Measurements from ENCODE around the gene TRAM2.

The TRAM2 gene

GRCh38 chr6:52524918-52525317, 51.9 kb downstream of the TRAM2 start:
- no peak for FAIRE-seq

- FAIRE-seq: no peak
Measured at GRCh38 chr6:52523378-52524142, 53.3 kb downstream of the TRAM2 start.

- no peak for FAIRE-seq
Measured at GRCh38 chr6:52522655-52523054, 54.2 kb downstream of the TRAM2 start.

GRCh38 chr6:52522151-52522626, 54.7 kb downstream of the TRAM2 start:
- peak; percentile 47 for FAIRE-seq

GRCh38 chr6:52519618-52520017, 57.2 kb downstream of the TRAM2 start:
- no peak for FAIRE-seq

GRCh38 chr6:52518279-52518945, 58.4 kb downstream of the TRAM2 start:
- FAIRE-seq: no peak

GRCh38 chr6:52517502-52518278, 59.2 kb downstream of the TRAM2 start:
- peak; percentile 98 for FAIRE-seq

- FAIRE-seq: no peak
Measured at GRCh38 chr6:52516943-52517342, 59.9 kb downstream of the TRAM2 start.

GRCh38 chr6:52516269-52516668, 60.6 kb downstream of the TRAM2 start:
- no peak for FAIRE-seq

- FAIRE-seq: peak; percentile 96
Measured at GRCh38 chr6:52515219-52515960, 61.5 kb downstream of the TRAM2 start.

GRCh38 chr6:52514514-52514913, 62.3 kb downstream of the TRAM2 start:
- FAIRE-seq: no peak

- no peak for FAIRE-seq
Measured at GRCh38 chr6:52513896-52514295, 63.0 kb downstream of the TRAM2 start.

GRCh38 chr6:52513464-52513863, 63.4 kb downstream of the TRAM2 start:
- FAIRE-seq: no peak

- no peak for FAIRE-seq
Measured at GRCh38 chr6:52512199-52512598, 64.7 kb downstream of the TRAM2 start.

- no peak for FAIRE-seq
Measured at GRCh38 chr6:52511572-52512151, 65.2 kb downstream of the TRAM2 start.

- FAIRE-seq: no peak
Measured at GRCh38 chr6:52511163-52511562, 65.7 kb downstream of the TRAM2 start.

- no peak for FAIRE-seq
Measured at GRCh38 chr6:52510213-52510562, 66.7 kb downstream of the TRAM2 start.

GRCh38 chr6:52509281-52510212, 67.3 kb downstream of the TRAM2 start:
- FAIRE-seq: no peak

- FAIRE-seq: no peak
Measured at GRCh38 chr6:52508261-52508739, 68.6 kb downstream of the TRAM2 start.

- FAIRE-seq: no peak
Measured at GRCh38 chr6:52507557-52508260, 69.2 kb downstream of the TRAM2 start.

GRCh38 chr6:52506476-52506875, 70.4 kb downstream of the TRAM2 start:
- FAIRE-seq: no peak
